T1000 (cell line): ENCODE measurements around the gene NKX6-2.
"Not testable (repeated sequence)": the region's sequence is repeated elsewhere in the genome, so short reads cannot be mapped to it uniquely, and the experiment has no call there.

Source experiments
- DNase-seq: peaks from one replicate; lab custom pipeline; 2025; ENCODE audit warnings: mixed read lengths; lab: John Stamatoyannopoulos, UW

NKX6-2 gene

GRCh38 chr10:132785723-132786475, at the start of gene NKX6-2:
Gene NKX6-2 (minus strand): TSS chr10:132786147. CDS start chr10:132785948, 199 bp downstream.
- no peak for DNase-seq

- DNase-seq = no peak
Measured at GRCh38 chr10:132834891-132835847, 49.2 kb upstream of the NKX6-2 start.

- no peak for DNase-seq
Measured at GRCh38 chr10:132834311-132834761, 48.4 kb upstream of the NKX6-2 start.

GRCh38 chr10:132833421-132834111, 47.6 kb upstream of the NKX6-2 start:
- DNase-seq = no peak

- no peak for DNase-seq
Measured at GRCh38 chr10:132832186-132832969, 46.4 kb upstream of the NKX6-2 start.

- DNase-seq = no peak
Measured at GRCh38 chr10:132829403-132829802, 43.5 kb upstream of the NKX6-2 start.

GRCh38 chr10:132828681-132829080, 42.7 kb upstream of the NKX6-2 start:
- no peak for DNase-seq

GRCh38 chr10:132827861-132828539, 42.1 kb upstream of the NKX6-2 start:
- no peak for DNase-seq

GRCh38 chr10:132827423-132827789, 41.5 kb upstream of the NKX6-2 start:
- no peak for DNase-seq

- no peak for DNase-seq
Measured at GRCh38 chr10:132826524-132827422, 40.8 kb upstream of the NKX6-2 start.

- not testable (repeated sequence) for DNase-seq
Measured at GRCh38 chr10:132825783-132826523, 40.0 kb upstream of the NKX6-2 start.

- no peak for DNase-seq
Measured at GRCh38 chr10:132820056-132820455, 34.1 kb upstream of the NKX6-2 start.

- no peak for DNase-seq
Measured at GRCh38 chr10:132817701-132818211, 31.8 kb upstream of the NKX6-2 start.

- no peak for DNase-seq
Measured at GRCh38 chr10:132816718-132817117, 30.8 kb upstream of the NKX6-2 start.

GRCh38 chr10:132815168-132815857, 29.4 kb upstream of the NKX6-2 start:
- no peak for DNase-seq

- no peak for DNase-seq
Measured at GRCh38 chr10:132814469-132814856, 28.5 kb upstream of the NKX6-2 start.

- no peak for DNase-seq
Measured at GRCh38 chr10:132813560-132814468, 27.9 kb upstream of the NKX6-2 start.
